NCI-H524 (cell line): ENCODE measurements around the gene C20orf204.

Experiments used
- DNase-seq, 2 experiments: peaks; one replicate each; lab custom pipeline; 2025; lab: John Stamatoyannopoulos, UW

The C20orf204 gene

DNA sequence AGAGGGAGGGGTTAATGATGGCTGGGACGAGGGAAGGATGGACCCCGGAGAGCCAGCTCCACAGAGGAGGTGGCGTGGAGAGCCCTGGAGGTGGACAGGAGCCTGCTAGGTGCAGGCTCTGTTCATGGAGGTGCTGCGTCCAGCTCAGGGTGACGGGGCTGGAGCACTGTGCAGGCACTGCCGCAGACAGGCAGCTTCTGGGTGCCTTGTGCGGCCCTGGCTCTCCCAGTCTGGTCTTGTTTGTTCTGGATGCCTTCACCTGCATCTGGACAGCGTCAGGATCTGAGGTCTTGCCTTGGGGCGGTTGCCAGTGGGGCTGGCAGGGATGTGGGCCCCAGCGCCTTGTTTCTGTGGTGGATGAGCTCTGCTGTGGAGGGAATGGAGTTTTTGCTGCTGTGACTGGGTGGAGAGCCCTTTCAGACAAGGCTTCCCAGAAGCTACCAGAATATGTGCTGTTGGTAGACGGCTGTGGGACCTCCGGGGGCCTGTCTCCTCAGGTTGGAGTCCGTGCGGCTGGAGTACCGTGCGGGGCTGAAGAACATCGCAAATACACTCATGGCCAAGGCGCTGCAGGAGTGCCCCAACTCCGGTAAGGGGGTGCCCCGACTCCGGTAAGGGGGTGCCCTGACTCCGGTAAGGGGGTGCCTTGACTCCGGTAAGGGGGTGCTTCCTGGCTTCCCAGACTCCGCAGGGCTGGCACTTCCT, 7.8 kb upstream of the C20orf204 start:
- DNase-seq, result no peak

DNA sequence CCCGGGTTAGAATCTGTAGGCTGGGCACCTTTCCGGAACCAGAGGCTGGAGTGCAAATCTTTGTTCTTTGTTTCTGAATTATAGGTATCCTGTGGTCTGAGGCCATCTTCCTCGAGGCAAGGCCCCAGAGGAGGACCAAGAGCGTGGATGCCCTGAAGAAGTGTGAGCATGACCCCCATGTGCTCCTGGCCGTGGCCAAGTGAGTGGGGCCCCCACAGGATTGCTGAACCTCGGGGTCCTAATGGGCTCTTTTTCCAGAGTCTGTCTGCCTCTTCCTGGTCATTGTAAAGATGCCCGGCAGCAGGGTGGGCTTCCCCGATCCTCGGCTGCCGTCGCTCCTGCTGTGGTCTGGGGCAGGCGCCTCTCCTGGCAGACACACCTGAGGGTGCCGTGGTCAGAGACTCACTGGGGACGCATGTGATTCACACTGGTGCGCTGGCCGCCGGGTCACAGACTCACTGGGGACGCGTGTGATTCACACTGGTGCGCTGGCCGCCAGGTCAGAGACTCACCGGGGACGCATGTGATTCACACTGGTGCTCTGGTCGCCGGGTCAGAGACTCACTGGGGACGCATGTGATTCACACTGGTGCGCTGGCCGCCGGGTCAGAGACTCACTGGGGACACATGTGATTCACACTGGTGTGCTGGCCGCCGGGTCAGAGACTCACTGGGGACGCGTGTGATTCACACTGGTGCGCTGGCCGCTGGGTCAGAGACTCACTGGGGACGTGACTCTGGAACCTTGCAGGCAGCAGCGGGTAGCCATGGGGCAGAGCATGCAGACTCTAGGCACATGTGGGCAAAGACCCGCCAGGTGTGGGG, 6.5 kb upstream of the C20orf204 start:
- DNase-seq, result no peak

DNA sequence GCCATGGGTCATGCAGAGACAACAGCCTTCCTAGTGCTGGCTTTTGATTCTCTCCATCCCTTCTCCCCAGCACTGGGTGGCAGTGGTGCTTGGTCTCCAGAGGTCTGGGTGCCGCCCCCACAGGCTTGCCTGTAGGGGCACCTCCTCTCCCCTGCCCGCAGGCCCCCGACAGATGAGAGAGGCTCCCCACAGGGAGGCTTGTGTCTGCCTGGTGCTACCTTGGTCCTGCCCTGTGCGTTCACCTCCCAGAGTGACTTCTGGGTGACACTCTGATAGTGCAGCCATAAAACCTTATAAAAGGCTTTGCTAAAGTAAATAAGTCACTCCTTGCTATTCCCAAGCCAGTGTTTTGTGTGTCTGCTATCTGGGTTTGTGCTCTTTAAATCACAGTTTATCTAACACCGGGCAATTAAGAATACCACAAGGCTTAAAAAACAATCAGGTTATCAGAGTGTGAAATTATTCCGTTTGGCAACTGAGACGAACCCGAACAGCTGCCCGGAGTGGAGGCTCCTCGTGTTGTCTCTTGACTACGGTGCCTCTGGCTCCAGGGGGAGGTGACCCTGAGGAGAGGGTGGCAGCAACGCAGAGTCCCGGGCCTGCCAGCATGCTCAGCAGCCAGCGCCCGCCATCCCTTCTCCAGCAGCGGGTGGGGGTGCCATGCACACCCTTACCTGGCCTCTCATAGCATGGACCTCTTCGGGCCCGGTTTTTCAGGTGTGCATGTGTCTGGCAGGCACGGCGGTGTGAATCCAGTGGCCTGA, 5.4 kb upstream of the C20orf204 start:
- DNase-seq, result no peak

DNA sequence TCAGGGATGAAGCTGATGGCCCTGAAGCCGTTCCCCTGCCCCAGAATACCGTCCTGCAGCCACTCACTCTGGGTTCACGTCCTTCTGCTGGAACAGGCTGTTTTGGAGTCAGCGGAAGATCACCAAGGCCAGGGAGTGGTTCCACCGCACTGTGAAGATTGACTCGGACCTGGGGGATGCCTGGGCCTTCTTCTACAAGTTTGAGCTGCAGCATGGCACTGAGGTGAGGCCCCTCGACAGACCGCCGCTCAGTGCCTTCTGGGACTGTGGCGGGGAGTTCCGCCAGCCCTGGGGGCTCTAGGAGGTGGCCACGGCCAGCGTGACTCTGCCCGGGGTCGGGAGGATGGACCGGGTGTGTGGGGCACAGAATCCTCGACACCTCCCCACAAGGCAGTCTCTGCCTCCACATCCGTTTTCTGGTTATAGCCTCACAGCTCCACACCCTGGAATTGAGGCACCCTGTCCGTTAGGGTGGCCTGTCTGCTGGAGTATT, 4.1 kb upstream of the C20orf204 start:
- DNase-seq, result no peak

DNA sequence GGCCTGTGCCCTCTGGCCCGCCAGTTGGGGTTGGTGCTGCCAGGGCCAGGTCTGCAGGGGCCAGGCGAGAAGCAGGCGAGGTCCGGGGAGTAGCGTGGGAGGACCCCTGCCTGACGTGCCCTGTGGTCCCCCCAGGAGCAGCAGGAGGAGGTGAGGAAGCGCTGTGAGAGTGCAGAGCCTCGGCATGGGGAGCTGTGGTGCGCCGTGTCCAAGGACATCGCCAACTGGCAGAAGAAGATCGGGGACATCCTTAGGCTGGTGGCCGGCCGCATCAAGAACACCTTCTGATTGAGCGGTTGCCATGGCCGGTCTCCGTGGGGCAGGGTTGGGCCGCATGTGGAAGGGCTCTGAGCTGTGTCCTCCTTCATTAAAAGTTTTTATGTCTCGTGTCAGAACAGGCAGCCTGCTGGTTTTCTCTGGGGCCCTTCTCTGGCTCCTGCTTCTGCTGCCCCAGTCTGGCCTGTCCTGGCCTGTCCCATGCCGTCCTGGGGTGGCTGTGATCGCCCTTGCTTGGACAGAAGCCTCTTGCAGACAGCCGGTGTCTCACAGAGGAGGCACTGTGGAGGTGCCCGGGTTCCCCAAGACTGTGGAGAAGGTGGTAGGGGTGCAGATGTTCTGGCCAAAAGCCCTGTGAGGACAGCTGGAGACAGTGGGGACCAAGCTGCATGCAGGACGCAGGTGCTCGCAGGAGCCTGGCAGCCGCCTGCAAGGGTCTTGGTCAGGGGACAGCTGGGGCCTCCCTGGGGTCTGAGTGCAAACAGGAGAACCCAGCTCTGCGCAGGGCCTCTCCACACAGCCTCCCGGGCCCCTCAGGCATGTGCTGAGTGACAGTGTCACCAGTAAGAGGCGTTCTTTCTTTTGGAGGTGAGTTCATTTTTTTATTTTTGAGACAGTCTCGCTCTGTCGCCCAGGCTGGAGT, 3.0 kb upstream of the C20orf204 start:
- no peak for DNase-seq

DNA sequence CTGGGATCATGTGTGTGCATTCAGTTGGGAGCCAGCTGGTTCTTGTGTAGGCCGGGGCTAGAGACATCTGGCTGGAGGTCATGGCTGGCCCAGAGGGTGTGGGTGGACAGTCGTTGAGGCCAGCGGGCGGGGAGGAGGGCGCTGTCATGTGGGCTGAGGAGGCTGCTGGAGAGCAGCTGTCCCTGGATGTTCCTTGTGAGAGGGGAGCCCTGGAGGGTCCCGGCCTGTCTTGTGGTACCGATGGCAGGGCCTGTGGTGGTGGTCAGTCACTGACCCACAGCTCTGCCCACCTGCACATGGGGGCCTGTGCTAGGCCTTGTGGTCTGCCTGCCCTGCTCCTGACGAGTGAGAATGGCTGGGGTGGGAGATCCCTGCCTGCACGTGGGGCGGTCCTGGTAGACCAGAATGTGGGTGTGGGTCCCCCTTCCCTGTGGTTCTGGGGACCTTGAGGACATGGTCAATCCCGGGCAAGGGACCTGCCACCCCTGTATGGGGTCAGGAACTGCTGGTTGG, 1.9 kb upstream of the C20orf204 start:
- no peak for DNase-seq

DNA sequence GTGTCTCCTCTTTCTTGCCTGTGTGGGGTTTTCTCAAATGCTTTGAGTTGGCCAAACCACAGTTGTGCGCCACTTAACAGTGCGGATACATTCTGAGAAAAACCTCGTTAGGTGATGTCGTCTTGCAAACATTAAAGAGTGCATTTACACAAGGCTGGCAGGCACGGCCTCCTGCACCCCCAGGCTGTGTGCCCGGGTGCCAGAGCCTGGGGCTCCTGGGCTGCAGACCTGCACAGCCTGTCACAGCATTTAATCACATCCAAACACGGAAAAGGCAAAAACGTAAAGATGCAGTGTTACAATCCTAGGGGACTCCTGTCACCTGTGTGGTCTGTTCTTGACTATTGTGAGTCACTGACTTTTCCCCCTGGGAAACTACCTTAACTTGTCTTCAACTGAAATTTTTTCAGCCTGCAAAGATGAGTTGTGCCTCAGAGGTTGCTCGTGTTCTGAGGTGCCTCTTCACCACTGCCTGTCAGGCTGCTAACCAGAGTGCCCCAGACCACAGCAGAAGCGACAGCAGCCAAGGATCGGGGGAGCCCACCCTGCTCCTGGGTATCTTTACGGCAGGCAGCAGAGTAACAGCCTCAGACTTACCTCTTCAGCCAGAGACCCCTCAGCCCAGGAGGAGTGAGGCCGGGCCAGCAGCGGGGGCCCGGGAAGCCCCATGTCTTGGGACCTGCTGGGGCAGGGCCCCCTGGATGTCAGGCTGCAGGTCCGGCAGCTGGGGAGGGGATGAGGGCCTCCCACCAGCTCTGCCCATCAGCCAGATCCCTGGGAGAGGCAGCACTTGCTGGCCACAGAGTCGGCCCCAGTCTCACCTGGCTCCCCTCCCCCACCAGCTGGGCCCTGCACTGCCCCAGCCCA, 683 bp upstream of the C20orf204 start:
- no peak for DNase-seq

DNA sequence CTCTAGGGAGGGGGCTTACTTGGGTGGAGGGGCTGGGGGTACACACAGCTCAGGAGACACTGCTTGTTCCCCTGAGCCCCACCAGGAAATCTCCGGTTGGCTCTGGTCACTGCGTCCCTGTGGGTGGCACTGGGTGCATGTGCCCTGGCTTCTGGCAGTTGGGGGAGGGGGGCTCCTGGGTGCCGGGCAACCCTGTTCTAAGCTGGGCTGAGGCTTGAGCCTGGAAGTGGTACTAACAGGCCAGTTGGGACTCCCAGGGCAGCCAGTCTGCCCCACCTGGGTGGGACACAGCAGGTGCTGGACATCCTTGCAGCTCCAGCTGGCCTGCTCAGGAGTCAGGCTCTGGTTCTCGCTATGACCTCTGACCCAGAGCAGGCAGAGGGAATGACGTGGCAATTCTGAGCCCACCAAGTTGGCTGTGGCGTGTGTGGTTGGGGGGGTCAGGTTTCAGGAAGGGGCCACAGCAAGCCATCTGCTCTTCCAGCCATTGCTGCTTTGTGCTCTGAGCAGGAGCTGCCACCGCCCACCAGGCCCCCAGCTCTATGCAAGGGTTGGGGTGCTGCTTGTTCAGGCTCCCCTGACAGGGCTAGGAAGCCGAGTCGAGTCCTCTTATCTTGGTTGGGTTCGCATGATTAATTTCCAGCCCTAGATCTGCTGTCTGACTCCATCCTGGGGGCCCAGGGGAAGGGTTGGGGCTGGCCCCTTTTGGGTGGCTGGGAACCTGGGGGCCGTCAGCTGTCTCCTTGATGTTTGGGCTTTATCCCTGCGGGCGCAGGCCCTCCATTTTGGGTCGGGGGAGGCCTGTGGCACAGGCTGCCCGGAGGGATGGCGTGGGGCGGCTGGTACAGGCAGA, 590 bp downstream of the C20orf204 start:
- no peak for DNase-seq

DNA sequence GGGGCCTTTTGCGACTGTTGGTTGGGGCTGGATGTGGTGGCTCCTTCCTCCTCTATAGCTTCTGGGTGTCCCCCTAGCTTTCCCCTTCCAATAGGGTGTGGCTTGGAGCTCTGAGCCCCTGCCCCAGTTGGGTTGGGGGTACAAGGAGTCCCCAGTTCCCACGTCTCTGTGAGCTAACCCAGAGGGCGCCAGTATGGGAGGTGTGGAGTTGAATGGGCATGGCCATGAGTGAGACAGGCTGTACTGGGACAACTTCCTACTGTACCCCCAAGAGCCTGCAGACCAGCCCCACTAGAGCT, 1.2 kb downstream of the C20orf204 start:
- DNase-seq, result no peak

DNA sequence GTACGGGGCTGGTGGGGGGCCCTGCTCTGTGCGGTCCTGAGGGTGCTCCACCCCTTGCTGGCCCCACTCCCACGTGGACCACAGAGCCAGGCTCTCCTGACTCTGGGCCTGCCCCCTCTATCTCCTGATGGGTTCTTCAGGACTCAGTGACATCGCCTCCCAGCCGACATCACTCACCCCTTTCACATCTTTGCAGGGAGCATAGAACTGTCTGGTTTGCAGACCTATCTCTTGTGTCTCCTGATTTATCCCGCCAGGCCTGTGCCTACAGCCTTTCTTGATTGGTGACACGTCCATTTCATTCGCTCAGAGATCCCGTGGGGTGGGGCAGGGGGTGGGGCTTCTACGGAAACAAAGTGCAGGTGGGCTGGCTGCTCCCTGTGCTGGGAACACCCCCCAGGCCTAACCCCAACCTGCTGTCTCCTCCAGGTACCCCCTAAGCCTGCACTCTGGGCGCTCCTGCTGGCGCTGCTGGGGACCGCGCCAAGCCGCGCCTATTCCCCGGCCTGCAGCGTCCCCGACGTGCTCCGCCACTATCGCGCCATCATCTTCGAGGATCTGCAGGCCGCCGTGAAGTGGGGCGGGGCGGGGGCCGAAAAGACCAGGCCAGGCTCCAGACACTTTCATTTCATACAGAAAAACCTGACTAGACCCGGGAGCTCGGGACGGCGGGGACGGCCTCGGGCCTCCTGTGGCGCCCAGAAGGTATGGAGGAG, 1.7 kb downstream of the C20orf204 start:
- DNase-seq, result no peak

DNA sequence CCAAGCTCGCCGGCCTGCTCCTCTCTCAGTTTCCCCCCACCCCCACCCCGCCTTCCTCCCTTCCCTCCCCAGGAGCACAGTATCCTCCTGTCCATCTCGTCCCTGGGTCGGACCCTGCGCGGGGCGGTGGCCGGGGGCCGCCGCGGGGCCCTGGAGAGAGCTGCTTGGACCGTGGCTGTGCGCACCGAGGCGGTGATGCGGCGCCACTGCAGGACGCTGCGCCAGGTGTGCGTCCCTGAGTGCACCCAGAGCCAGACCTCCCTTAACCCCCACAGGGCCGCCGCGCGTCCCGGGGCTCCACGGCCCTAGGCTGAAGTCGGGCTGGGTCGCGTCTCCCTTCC, 2.2 kb downstream of the C20orf204 start:
- peak in 1 of 2 experiments; percentile 58 for DNase-seq

DNA sequence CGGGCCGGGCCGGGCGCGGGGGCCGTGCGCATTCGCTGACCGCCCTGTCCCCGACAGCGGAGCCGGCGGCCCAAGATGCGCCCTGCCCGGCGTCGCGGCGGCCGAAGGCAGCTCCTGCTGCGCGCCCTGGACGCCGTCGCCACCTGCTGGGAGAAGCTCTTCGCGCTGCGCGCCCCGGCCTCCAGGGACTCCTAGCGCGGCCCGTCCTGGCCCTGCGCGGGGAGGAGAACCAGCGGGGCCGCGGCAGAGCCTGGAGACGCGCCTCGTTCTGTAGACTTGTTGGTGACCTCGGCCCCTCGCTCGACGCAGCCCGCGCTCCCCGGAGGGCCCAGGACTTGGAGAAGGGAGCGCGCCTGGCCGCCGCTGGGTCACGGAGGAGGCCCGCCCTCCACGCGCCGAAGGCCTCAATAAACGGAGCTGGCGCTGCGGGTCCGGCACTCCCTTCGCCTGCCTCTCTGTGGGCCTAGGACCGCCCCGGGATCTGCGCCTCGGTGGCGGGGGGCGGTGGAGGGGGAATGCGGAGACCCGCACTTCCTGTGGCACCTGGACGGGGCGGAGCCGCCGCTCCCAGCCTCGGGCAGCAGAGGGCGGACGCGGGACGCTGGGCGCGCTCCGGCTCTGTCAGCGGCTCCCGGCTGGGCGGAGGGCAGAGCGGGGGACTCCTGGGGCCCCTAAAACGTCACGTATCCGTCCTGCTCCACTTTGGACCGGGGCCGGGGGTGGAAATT, 2.7 kb downstream of the C20orf204 start:
- peak; percentile 34 to 63 for DNase-seq

DNA sequence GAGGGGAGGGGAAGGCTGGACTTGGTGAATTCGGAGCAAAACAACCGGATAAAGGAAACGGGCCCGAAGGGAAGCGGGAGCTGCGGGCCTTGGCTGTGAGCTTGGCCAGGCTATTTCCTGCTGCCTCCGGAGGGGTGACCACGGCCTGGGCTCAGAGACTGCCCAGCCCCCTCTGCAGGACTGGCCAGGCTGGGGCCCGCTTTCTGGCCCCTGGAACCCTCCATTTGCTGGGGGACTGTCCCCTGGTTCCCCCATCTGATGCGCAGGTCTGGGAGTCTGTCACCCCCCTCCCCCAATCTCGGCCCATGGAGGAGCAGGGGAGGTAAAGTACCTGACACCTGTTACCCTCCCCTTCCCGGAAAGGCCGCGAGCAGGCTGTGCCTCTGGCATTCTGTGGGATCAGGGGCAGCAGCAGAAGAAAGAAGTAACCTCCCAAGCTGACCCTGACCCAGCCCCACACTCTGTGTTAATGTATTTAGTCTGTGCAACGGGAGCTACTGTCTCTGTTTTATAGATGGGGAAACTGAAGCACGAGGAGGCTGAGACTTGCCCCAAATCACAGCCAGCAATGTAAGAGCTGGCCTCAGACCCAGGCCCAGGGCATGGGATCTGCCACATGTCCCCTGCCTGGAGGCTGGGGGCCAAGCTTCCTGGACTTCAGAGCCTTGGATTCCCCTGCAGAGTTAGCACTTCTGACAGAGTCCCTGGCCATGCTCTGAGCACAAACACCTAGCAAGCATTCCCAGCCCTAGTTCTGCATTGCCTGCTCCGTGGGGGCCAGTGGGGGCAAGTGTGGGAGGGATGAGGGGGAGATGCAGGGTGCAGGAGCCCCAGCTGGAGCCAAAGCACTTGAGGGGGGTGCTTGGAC, 3.5 kb downstream of the C20orf204 start:
- DNase-seq, result no peak

DNA sequence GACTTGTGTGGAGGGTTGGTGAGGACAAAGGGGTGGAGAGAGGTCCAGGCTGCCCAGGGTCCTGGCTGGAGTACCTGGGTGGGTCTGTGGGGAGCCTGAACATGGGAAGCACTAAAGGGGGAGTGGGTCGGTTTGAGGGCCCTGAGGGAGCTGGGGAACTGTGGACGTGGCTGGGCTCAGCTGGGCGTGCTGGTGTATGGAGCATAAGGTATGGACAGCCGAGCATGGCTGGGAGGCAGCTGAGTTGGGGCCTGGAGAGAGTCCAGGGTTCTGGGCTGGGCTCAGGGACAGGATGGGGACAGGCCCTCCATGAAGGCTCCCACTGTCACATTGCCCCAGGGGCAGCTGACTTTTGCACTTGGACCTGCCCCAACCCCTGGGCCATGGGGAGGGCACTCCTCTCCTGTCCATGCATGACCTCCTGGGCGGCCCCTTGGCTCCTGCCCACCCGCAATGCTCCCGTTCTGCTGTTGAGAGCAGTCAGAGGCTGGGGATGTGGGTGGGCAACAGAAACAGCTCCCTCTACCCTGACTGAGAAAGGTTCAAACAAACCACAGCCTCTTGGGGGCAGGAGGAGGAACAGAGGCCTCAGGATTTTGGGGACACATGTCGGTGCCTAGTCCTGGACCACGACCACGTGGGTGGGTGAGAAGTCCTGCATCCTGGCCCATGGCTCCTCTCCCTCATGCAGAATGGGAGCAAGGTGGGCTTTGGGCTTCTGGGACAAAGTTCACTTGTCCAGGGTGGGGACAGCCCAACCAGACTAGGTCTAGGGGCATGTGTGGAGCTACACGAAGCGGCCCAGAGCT, 4.5 kb downstream of the C20orf204 start:
- no peak for DNase-seq

DNA sequence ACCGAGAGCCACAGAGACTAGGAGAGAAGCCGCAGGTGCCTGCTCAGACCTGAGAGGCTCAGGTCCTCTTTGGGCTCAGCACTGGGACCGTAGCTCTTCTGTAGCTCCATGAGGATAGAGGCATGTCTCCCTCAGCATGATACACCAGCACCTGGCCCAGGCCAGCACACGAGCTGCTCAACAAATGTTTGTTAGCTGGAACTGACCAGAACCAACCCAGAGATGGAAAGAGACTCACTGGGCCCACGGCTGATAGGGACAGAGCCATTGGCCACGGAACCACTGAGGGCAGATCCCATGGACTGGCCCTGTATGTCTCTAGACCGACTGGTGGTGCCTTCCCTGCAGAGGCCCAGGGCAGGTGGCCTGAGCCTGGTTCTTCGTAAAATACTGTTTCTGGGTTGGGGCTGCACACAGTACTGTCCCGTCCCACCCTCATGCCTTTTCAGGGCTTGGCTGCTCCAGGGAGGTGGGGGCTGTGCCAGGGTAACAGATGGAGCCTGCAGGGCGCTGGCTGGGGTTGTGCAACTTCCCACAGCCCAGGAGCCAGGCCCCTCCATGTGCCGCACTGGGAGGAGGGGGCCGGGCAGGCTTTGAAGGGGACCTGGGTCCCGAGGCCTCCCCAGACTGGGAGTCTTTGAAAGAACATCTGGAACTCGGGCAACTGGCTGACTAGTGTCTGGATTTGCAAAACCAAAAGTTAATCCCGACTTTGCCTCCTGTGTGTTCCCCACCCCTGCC, 5.2 kb downstream of the C20orf204 start:
- DNase-seq, result peak in 1 of 2 experiments; percentile 48

DNA sequence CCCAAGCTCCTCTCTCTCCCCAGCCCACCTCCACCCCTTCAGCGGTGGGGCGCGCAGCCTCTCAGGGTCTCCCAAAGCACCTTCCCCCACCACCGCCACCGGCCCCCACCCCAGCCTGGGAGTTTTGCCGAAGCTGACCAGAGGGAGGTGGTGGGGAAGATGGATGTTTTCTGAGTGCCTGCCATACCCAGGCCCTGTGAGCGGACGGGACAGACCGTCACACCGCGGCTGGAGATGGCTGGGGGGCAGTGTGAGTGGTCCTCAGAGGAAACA, 5.7 kb downstream of the C20orf204 start:
- DNase-seq, result no peak
